ENCODE results near the gene ITGB5. TPM values are rescaled to one million over a fixed set of nuclear protein-coding genes. Genes with fewer than 3 reads are reported as not detected.

The ITGB5 gene
- total RNA-seq, 2 experiments from 2014 or later, result 0.47 to 0.85 TPM

DNA sequence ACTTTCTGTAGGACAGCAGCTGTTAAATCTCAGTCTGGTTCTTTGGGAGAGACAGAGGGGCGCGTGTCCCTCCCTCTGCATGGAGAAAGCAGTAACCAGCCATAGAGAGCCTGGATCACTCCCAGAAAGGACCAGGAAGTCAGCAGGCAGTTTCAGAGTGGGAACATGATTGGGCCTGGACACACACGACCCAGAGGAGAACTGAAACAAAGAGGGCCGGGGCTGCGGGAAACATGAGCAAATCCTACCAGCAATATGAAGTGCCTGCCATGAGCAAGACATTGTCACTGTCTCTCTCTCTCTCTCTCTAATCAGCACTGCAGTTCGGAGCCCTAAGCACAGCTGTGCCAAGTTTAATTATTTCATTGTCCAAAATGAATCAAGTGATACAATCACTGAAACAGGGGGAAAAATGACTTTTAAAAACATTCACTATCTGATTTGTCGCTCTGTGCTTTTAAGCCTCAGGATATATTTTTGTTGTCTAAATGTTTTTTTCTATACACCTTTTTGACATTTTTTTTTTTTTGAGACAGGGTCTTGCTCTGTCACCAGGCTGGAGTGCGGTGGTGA lies 29.8 kb upstream of the ITGB5 start:
- DNase-seq (no peak), ATAC-seq (ENCODE audit: poor library complexity) (no peak)
- H3K9me3 ChIP-seq (ENCODE audit: control insufficient read depth in 1 of 2, insufficient read depth in 1 of 2, low read length in 2 of 2), result no peaks in the 10 kb centered on the region
- no peaks in the 10 kb centered on the region for H3K9me3 Mint-ChIP-seq
- no peak overlapping the region for H3K4me3 ChIP-seq (ENCODE audit: low read length)
- POLR2A ChIA-PET, result no interaction called here
- no peak overlapping the region for H3K27ac ChIP-seq (ENCODE audit: low read depth in 1 of 2, low read length in 2 of 2)
- no peak overlapping the region for H3K4me3 Mint-ChIP-seq
- H3K4me1 Mint-ChIP-seq (ENCODE audit: low read depth), result no peaks in the 10 kb centered on the region
- H3K36me3 Mint-ChIP-seq (ENCODE audit: low read depth), result no peaks in the 10 kb centered on the region
- no peak overlapping the region for H3K27ac Mint-ChIP-seq
- intact Hi-C loops (cut with DNase I, micrococcal nuclease), result no loop called here
- H3K4me1 ChIP-seq (ENCODE audit: insufficient read depth, low read length), result no peaks in the 10 kb centered on the region
- H3K27me3 ChIP-seq (ENCODE audit: control insufficient read depth in 1 of 2, insufficient read depth in 2 of 2, low read length in 2 of 2), result peaks cover 0 to 5% of the 10 kb centered on the region in 2 experiments
- CTCF ChIA-PET, result no interaction called here
- TF ChIP-seq, protein P1, sequence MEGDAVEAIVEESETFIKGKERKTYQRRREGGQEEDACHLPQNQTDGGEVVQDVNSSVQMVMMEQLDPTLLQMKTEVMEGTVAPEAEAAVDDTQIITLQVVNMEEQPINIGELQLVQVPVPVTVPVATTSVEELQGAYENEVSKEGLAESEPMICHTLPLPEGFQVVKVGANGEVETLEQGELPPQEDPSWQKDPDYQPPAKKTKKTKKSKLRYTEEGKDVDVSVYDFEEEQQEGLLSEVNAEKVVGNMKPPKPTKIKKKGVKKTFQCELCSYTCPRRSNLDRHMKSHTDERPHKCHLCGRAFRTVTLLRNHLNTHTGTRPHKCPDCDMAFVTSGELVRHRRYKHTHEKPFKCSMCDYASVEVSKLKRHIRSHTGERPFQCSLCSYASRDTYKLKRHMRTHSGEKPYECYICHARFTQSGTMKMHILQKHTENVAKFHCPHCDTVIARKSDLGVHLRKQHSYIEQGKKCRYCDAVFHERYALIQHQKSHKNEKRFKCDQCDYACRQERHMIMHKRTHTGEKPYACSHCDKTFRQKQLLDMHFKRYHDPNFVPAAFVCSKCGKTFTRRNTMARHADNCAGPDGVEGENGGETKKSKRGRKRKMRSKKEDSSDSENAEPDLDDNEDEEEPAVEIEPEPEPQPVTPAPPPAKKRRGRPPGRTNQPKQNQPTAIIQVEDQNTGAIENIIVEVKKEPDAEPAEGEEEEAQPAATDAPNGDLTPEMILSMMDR (IDR thresholded peaks at IDR 0.05), result no peak
- peaks cover 10% of the 10 kb centered on the region for H3K27me3 Mint-ChIP-seq
- H3K36me3 ChIP-seq (ENCODE audit: insufficient read depth, low read length), result no peaks in the 10 kb centered on the region

DNA sequence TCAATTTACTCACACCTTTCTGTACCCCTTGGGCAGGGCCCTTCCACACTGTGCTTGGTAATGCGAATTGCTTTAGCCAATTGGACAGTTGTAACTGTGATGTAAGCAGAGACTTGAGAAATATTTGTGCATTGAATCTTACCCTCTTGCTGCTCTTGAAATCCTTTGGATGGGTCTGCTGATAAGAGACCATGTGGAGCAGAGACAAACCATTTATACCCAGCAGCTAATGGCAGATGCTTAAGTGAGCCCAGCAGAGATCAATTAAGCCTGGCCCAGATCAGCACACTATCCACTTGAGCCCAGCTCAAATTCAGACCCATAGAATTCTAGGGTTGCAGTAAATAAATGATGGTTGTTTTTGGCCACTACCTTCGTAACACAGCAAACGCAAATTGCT lies 28.1 kb upstream of the ITGB5 start:
- intact Hi-C loops (cut with DNase I, micrococcal nuclease), result no loop called here
- H3K36me3 Mint-ChIP-seq (ENCODE audit: low read depth), result no peaks in the 10 kb centered on the region
- Histone ChIP-seq H3K9me3 (ENCODE audit: control insufficient read depth in 1 of 2, insufficient read depth in 1 of 2, low read length in 2 of 2) (no peaks in the 10 kb centered on the region), H3K4me1 (ENCODE audit: insufficient read depth, low read length) (no peaks in the 10 kb centered on the region), H3K27me3 (ENCODE audit: control insufficient read depth in 1 of 2, insufficient read depth in 2 of 2, low read length in 2 of 2) (peaks cover 0 to 5% of the 10 kb centered on the region in 2 experiments), H3K36me3 (ENCODE audit: insufficient read depth, low read length) (no peaks in the 10 kb centered on the region), H3K4me3 (ENCODE audit: low read length) (no peak overlapping the region), H3K27ac (ENCODE audit: low read depth in 1 of 2, low read length in 2 of 2) (no peak overlapping the region)
- ChIA-PET POLR2A (no interaction called here), CTCF (interaction anchor here (1.2 kb wide), 1 partner anchor 14 kb away, joined by 3 read pairs; no protein-coding TSS in a partner anchor)
- TF ChIP-seq, protein P1 (IDR thresholded peaks at IDR 0.05), result no peak
- ATAC-seq (ENCODE audit: poor library complexity), result no peak
- H3K4me3 Mint-ChIP-seq, result no peak overlapping the region
- H3K27ac Mint-ChIP-seq, result no peak overlapping the region
- DNase-seq, result no peak
- H3K4me1 Mint-ChIP-seq (ENCODE audit: low read depth), result no peaks in the 10 kb centered on the region
- H3K9me3 Mint-ChIP-seq, result no peaks in the 10 kb centered on the region
- peaks cover 10% of the 10 kb centered on the region for H3K27me3 Mint-ChIP-seq

DNA sequence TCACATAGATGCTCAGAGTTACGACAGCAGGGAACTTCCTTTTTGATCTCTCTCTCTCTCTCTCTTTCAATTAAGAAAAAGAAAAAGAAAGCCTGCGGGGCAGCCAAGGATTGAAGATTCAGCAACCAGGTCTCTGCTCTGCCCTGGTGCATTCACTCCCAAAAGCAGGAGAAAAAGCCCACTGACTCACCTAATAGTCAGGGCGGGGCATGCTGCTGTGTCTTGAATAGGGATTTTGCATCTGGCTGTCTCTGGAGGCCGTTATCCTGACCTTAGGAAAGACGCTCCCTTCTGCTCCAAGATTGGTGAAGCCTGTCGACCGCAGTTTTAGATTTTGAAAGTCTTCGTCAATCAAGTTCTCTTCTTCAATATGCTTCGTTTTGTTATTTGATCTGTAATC lies 20.8 kb upstream of the ITGB5 start:
- H3K36me3 Mint-ChIP-seq (ENCODE audit: low read depth), result no peaks in the 10 kb centered on the region
- CTCF ChIA-PET, result no interaction called here

More for the DNA sequence above, 20.8 kb upstream of the ITGB5 start:
- ATAC-seq (ENCODE audit: poor library complexity) (no peak), DNase-seq (no peak)
- peaks cover 8% of the 10 kb centered on the region for H3K27me3 Mint-ChIP-seq
- POLR2A ChIA-PET, result no interaction called here
- H3K36me3 ChIP-seq (ENCODE audit: insufficient read depth, low read length), result no peaks in the 10 kb centered on the region
- H3K4me3 Mint-ChIP-seq, result no peak overlapping the region
- no peak overlapping the region for H3K27ac Mint-ChIP-seq
- no peak overlapping the region for H3K27ac ChIP-seq (ENCODE audit: low read depth in 1 of 2, low read length in 2 of 2)
- H3K4me3 ChIP-seq (ENCODE audit: low read length), result no peak overlapping the region
- H3K4me1 Mint-ChIP-seq (ENCODE audit: low read depth), result no peaks in the 10 kb centered on the region
- TF ChIP-seq, protein P1 (IDR thresholded peaks at IDR 0.05), result no peak
- peaks cover 5 to 8% of the 10 kb centered on the region in 2 experiments for H3K27me3 ChIP-seq (ENCODE audit: control insufficient read depth in 1 of 2, insufficient read depth in 2 of 2, low read length in 2 of 2)
- H3K9me3 Mint-ChIP-seq, result no peaks in the 10 kb centered on the region
- no peaks in the 10 kb centered on the region for H3K4me1 ChIP-seq (ENCODE audit: insufficient read depth, low read length)
- no peaks in the 10 kb centered on the region for H3K9me3 ChIP-seq (ENCODE audit: control insufficient read depth in 1 of 2, insufficient read depth in 1 of 2, low read length in 2 of 2)
- intact Hi-C loops (cut with DNase I, micrococcal nuclease), result loop anchor here in 1 of 2 experiments (10.0 kb wide), 1 partner anchor 343 kb away; no protein-coding TSS in a partner anchor

Data from CD4-positive, alpha-beta T cell (primary cell).